Keratinocyte (primary cell): ENCODE measurements around the gene DENND2A. TPM values are rescaled to one million over a fixed set of nuclear protein-coding genes. Genes with fewer than 3 reads are reported as not detected.
A peak's percentile ranks its signal among the peaks of the same experiment; 100 is the strongest.

Experiments
- DNase-seq: peaks from one replicate; pipeline ENCODE4 v3.0.0-alpha.2; 2011; ENCODE audit warnings: low read depth, missing footprints, low spot score
- FAIRE-seq: peaks from 2 replicates; lab custom pipeline; 2011; peaks lifted over from hg19 to GRCh38; lab: Jason Lieb, UNC
- H2AFZ ChIP-seq: 2 replicates; pipeline ENCODE4 v1.6.0; 2012; ENCODE audit warnings: low read length, control low read depth, inconsistent platforms; ENCODE audit not compliant: control insufficient read depth
- H3K27ac ChIP-seq: 2 replicates; pipeline ENCODE4 v1.5.1; 2011; ENCODE audit warnings: low read length; ENCODE audit not compliant: control insufficient read depth, insufficient read depth
- H3K27me3 ChIP-seq: 3 replicates; pipeline ENCODE4 v1.6.0; 2011; ENCODE audit warnings: low read length; ENCODE audit not compliant: control insufficient read depth, insufficient read depth; ENCODE audit errors: extremely low read depth
- H3K36me3 ChIP-seq, 2 experiments: 2 replicates in 1 of 2; 3 replicates in 1 of 2; pipeline ENCODE4 v1.5.1; 2011; ENCODE audit warnings: low read length in 2 of 2, mild to moderate bottlenecking in 1 of 2; ENCODE audit not compliant: control insufficient read depth in 2 of 2, insufficient read depth in 2 of 2; ENCODE audit errors: extremely low read depth in 1 of 2
- H3K4me1 ChIP-seq: 3 replicates; pipeline ENCODE4 v1.5.1; 2011; ENCODE audit warnings: low read length; ENCODE audit not compliant: control insufficient read depth, insufficient read depth; ENCODE audit errors: extremely low read depth
- H3K4me2 ChIP-seq: 3 replicates; pipeline ENCODE4 v1.6.0; 2011; ENCODE audit warnings: low read depth, low read length; ENCODE audit not compliant: control insufficient read depth, insufficient read depth; ENCODE audit errors: extremely low read depth
- H3K4me3 ChIP-seq, 3 experiments: fragments of 200-600 bp in 1 of 3; sonication (generic) in 1 of 3; 2 replicates in 2 of 3; 3 replicates in 1 of 3; pipeline ENCODE4 v1.5.1; 2011 to 2016; ENCODE audit warnings: low read length in 3 of 3, mild to moderate bottlenecking in 3 of 3, control low read depth in 2 of 3, inconsistent platforms in 1 of 3, low read depth in 1 of 3, mixed read lengths in 1 of 3, mixed run types in 1 of 3, moderate library complexity in 1 of 3; ENCODE audit not compliant: control insufficient read depth in 2 of 3, insufficient read depth in 2 of 3; ENCODE audit errors: extremely low read depth in 1 of 3
- H3K79me2 ChIP-seq: 2 replicates; pipeline ENCODE4 v1.6.0; 2012; ENCODE audit warnings: low read length; ENCODE audit not compliant: control insufficient read depth, insufficient read depth
- H3K9ac ChIP-seq: 3 replicates; pipeline ENCODE4 v1.6.0; 2011; ENCODE audit warnings: low read length; ENCODE audit not compliant: control insufficient read depth, insufficient read depth; ENCODE audit errors: extremely low read depth
- H3K9me1 ChIP-seq: 3 replicates; pipeline ENCODE4 v1.6.0; 2011; ENCODE audit warnings: low read length; ENCODE audit not compliant: control insufficient read depth, insufficient read depth; ENCODE audit errors: extremely low read depth
- H3K9me3 ChIP-seq: 2 replicates; pipeline ENCODE4 v1.5.1; 2012; ENCODE audit warnings: low read depth, low read length; ENCODE audit not compliant: control insufficient read depth
- H4K20me1 ChIP-seq: 3 replicates; pipeline ENCODE4 v1.6.0; 2011; ENCODE audit warnings: low read length; ENCODE audit not compliant: control insufficient read depth, insufficient read depth; ENCODE audit errors: extremely low read depth
- CTCF ChIP-seq, 3 experiments: IDR thresholded peaks in 1 of 3; conservative IDR thresholded peaks in 1 of 3; optimal IDR thresholded peaks in 1 of 3; 2 replicates in 2 of 3; 3 replicates in 1 of 3; pipeline versions ENCODE3 to v1.5.1; 2011; ENCODE audit warnings: low read length in 3 of 3, mild to moderate bottlenecking in 3 of 3, moderate library complexity in 2 of 3, control low read depth in 1 of 3, inconsistent platforms in 1 of 3; ENCODE audit not compliant: insufficient read depth in 2 of 3; ENCODE audit errors: extremely low read depth in 1 of 3
- EZH2 ChIP-seq: IDR thresholded peaks from one replicate; pipeline ENCODE4 v1.6.1; 2012; ENCODE audit warnings: inconsistent platforms, mild to moderate bottlenecking, low read length, moderate library complexity
- dilution Hi-C: fragments of 300-500 bp; cut with MboI; formaldehyde crosslinking; loops from one replicate; pipeline ENCODE4 v1.7.0; 2020; ENCODE audit warnings: low sequenced_read_pairs; ENCODE audit not compliant: extremely low pct_ligation_motif_present
- polyA plus RNA-seq, 5 experiments: library from polyadenylated mRNA; depleted of rRNA in 3 of 5; stranded (reverse) in 3 of 5; stranded (forward) in 1 of 5; unstranded in 1 of 5; fragments of >200 nt; gene quantifications; 1 replicate in 1 of 5; 2 replicates in 3 of 5; 3 replicates in 1 of 5; pipeline versions ENCODE4 v1.2.1 to v1.2.3, GENCODE V29; 2011 to 2012; ENCODE audit warnings: missing spikeins in 2 of 5, low read depth in 1 of 5, low replicate concordance in 1 of 5

The DENND2A gene
- polyA plus RNA-seq, 1 donor (not counting 4 experiments of a cell fraction or from before 2014, with no cell fraction given): 1.8 TPM

GRCh38 chr7:140653319-140654108, 12.9 kb upstream of the DENND2A start:
- dilution Hi-C loops: no loop called here
- Histone ChIP-seq H3K9me3 (no peaks in the 10 kb centered on the region), H3K4me1 (peaks cover 28% of the 10 kb centered on the region), H3K9me1 (no peaks in the 10 kb centered on the region), H3K9ac (no peak overlapping the region), H3K4me2 (no peak overlapping the region), H3K27me3 (no peaks in the 10 kb centered on the region), H3K4me3 (no peak overlapping the region), H3K79me2 (no peaks in the 10 kb centered on the region), H3K27ac (no peak overlapping the region), H4K20me1 (no peaks in the 10 kb centered on the region), H3K36me3 (no peaks in the 10 kb centered on the region), H2AFZ (peak overlapping the region; percentile 66)
- FAIRE-seq (peak; percentile 73), DNase-seq (peak; percentile 46)
- no peak for TF ChIP-seq EZH2
- peak; percentile 71 to 92 (median 84) for TF ChIP-seq CTCF (optimal IDR thresholded peaks at IDR 0.05 in 1 of 3, IDR thresholded peaks at IDR 0.05 in 1 of 3, conservative IDR thresholded peaks at IDR 0.05 in 1 of 3; ENCODE audit: extremely low read depth in 1 of 3, insufficient read depth in 2 of 3, low read length in 3 of 3)

GRCh38 chr7:140650367-140650766, 9.8 kb upstream of the DENND2A start:
- no peak for FAIRE-seq
- H4K20me1 ChIP-seq: no peaks in the 10 kb centered on the region
- H3K79me2 ChIP-seq: no peaks in the 10 kb centered on the region
- no peaks in the 10 kb centered on the region for H3K27me3 ChIP-seq
- H2AFZ ChIP-seq: no peak overlapping the region
- H3K4me3 ChIP-seq: no peak overlapping the region
- H3K27ac ChIP-seq: no peak overlapping the region
- peaks cover 16% of the 10 kb centered on the region for H3K4me1 ChIP-seq
- H3K9me1 ChIP-seq: no peaks in the 10 kb centered on the region
- dilution Hi-C loops: no loop called here
- TF ChIP-seq EZH2 (no peak), CTCF (optimal IDR thresholded peaks at IDR 0.05 in 1 of 3, IDR thresholded peaks at IDR 0.05 in 1 of 3, conservative IDR thresholded peaks at IDR 0.05 in 1 of 3; ENCODE audit: extremely low read depth in 1 of 3, insufficient read depth in 2 of 3, low read length in 3 of 3) (no peak)
- no peak overlapping the region for H3K4me2 ChIP-seq
- H3K9me3 ChIP-seq: no peaks in the 10 kb centered on the region
- no peak overlapping the region for H3K9ac ChIP-seq
- no peak for DNase-seq
- no peaks in the 10 kb centered on the region for H3K36me3 ChIP-seq
